Upper lobe of left lung (tissue), 4 donors: Measurements from ENCODE around the gene GNAZ.

Experiments
- EP300 ChIP-seq, 4 donors: sonication (generic); formaldehyde crosslinking; IDR thresholded peaks; one replicate each; pipeline ENCODE4 v1.5.1; 2017; ENCODE audit warnings: antibody characterized with exemption in 4 of 4, control low read depth in 2 of 4
- POLR2A ChIP-seq, 4 donors: fragments of 450-650 bp; IDR thresholded peaks; one replicate each; pipeline ENCODE4 v1.5.1; 2016 to 2017; ENCODE audit warnings: antibody characterized with exemption in 4 of 4, mild to moderate bottlenecking in 2 of 4
- POLR2AphosphoS5 ChIP-seq, 2 donors: sonication (generic); formaldehyde crosslinking; IDR thresholded peaks; one replicate each; pipeline ENCODE4 v1.5.1; 2017; ENCODE audit warnings: antibody characterized with exemption in 2 of 2
- TF ChIP-seq, protein P1 (sequence below), 6 experiments: fragments of 450-650 bp in 4 of 6; fragments of 200-600 bp in 2 of 6; sonication (generic) in 2 of 6; IDR thresholded peaks; one replicate each; pipeline ENCODE4 v1.5.1; 2016 to 2019; ENCODE audit warnings: antibody characterized with exemption in 6 of 6

DNA sequence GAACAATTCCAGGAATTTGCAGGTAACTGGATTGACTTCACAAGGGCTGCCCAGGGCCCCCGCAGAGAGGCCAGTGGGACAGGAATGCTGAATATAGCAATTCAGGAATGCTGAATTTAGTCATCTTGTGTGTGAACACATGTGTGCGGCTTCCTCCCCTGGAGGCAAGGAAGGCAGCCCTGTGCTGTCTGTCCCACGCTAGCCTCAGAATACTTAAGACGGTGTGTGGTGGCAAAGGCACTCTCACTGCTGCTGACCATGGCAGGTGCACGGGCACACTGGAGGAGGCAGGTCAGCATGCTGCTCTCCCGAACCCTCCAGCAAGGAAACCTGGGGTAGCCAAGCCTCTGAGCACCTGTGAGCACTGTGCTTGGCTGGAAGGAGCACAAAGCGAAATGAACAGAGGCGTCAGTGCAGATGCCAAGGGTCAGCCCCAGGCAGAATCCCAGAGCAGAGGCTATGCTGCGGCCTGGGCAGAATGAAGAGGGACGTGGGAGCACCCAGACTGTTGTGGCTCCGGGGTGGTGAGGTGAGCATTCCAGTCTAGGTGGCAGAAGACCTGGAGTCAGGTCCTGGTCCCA is 2.7 kb downstream of the GNAZ start:
- no peak for TF ChIP-seq POLR2A (IDR thresholded peaks at IDR 0.05)
- TF ChIP-seq, protein P1, sequence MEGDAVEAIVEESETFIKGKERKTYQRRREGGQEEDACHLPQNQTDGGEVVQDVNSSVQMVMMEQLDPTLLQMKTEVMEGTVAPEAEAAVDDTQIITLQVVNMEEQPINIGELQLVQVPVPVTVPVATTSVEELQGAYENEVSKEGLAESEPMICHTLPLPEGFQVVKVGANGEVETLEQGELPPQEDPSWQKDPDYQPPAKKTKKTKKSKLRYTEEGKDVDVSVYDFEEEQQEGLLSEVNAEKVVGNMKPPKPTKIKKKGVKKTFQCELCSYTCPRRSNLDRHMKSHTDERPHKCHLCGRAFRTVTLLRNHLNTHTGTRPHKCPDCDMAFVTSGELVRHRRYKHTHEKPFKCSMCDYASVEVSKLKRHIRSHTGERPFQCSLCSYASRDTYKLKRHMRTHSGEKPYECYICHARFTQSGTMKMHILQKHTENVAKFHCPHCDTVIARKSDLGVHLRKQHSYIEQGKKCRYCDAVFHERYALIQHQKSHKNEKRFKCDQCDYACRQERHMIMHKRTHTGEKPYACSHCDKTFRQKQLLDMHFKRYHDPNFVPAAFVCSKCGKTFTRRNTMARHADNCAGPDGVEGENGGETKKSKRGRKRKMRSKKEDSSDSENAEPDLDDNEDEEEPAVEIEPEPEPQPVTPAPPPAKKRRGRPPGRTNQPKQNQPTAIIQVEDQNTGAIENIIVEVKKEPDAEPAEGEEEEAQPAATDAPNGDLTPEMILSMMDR (IDR thresholded peaks at IDR 0.05) = no peak
- no peak for TF ChIP-seq POLR2AphosphoS5 (IDR thresholded peaks at IDR 0.05)
- TF ChIP-seq EP300 (IDR thresholded peaks at IDR 0.05) = no peak
